ENCODE measurements around the gene NCOA4.
"Not testable (repeated sequence)": the region's sequence is repeated elsewhere in the genome, so short reads cannot be mapped to it uniquely, and the experiment has no call there.

The NCOA4 gene

DNA sequence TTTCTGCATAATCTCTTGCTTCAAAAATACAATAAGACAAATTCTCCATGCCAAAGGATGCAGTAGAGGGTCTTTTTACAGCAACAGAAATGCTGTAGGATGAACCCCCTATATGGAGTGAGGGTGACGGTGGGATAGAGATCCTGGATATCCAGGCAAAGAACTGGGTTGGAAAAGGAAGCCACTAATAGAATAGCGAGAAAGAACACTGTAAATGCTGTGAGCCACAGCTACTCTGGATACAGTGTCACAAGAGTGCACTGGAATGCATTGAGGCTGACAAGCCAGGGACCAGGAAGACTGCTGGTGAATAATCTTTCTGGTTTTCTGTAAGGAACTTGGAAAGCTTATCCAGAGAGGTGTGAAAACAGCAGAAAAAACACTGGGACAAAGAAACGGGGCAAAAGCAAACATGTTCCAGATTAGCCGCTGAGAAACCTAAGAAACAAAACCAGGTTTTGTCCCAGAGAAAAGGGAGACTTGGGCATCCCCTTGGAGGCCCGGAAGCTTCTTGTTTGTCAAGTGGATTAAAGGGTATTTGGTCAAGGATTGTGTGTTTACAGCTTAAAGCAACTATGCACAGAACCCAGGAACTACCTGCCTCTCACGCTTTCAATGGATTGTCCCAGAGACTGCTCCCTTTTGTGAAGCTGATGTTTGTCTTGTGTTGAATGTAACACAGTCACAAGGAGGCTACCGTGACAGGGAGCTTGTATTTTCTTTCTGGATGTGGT is 21.8 kb upstream of the NCOA4 start:
- DNase-seq (ENCODE audit: low read depth): no peak

DNA sequence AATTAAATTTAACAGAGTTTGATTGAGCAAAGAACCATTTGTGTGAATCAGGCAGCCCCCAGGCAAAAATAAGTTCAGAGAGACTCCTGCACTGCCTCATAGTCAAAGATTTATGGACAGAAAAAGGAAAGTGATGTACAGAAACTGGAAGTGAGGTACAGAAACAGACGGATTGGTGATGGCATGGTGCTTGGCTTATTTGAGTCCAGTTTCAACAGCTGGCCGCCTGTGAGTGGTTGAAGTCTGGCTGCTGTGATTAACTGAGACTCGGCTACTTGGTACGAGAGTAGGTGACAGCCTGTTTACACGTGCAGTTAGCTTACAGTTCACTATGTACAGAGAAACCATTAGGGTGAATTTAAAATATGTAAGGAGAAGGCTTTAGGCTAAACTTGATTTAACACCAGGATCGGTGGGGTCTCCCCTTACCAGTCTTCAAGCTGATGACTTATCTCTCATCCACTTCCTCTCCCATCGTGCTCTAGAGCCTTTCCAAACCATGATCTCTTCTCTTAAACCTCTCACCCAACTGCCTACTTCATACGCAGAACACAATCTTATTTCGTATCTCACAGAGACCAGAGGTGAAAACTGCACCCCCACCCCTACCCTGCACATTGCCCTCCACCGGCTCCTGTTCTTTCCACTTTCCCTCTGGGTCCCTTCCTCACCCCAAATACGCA is 20.7 kb upstream of the NCOA4 start:
- DNase-seq (ENCODE audit: low read depth): no peak

DNA sequence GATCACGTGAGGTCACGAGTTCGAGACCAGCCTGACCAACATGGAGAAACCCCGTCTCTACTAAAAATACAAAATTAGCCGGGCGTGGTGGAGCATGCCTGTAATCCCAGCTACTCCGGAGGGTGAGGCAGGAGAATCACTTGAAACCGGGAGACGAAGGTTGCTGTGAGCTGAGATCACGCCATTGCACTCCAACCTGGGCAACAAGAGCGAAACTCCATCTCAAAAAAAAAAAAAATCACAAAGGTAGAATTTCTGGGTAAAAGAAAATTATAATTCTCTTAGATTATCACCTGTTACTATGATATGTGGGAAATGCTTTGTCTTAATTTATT is 19.0 kb upstream of the NCOA4 start:
- not testable (repeated sequence) for DNase-seq (ENCODE audit: low read depth)

DNA sequence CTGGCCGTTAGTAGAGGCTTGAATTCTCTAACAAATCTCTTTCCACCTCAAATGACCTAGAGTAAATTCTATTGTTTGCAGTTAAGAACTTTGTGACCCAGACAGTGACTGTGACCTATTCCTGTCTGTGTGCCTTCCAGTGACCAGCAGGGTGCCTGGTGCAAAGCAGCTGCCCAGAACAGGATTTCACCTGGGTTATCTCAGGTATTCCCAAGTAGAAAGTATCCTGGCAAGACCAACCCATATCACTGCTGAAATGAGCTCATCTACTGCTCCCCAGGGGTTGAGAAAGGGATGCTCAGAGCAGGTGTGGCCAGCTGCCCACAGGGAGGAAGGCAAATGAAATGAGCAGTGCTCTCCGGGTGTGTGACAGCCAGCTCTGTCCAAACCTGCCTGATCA is 17.7 kb upstream of the NCOA4 start:
- no peak for DNase-seq (ENCODE audit: low read depth)

DNA sequence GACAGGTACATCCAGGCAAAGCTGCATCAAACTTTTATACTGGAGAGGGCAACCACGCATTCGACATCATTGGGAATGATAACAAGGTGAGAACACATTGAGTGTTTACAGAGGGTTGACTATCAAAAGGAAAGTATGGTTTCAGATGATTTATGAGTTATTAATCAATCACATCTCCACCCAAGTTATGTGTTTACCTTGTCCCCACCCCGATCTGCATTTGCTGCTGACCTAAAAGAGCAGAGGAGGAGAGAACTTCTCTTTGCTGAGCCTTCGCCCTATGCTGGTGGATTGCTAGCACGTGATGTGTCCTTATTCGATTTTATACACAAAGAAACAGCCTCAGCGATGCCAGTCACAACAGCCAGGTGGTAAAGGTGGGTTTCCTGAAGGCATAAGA is 15.8 kb upstream of the NCOA4 start, which contains the start of gene MSMB:
TSS of gene MSMB (minus strand) at position 9 of the 400 bp plus-strand sequence. CDS start 32 bp downstream, outside the sequence.
- no peak for DNase-seq (ENCODE audit: low read depth)

DNA sequence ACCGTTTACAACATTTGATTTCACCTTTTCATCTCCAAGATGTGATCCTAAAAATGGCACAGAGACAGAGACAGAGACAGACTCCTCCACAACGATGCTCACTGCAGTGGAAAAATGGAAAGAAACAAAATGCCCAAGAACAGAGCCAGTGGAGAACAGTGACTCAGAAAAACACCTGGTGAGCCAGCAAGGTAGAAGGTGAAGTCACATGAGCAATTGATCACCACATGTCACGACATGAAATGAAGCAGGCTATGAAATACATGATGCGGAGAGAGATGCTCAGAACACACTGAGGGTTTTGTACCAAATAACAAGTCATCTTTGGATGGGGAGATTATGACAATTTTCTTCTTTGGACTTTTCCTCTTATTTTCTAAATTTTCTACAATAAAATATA is 12.1 kb upstream of the NCOA4 start:
- no peak for DNase-seq (ENCODE audit: low read depth)

DNA sequence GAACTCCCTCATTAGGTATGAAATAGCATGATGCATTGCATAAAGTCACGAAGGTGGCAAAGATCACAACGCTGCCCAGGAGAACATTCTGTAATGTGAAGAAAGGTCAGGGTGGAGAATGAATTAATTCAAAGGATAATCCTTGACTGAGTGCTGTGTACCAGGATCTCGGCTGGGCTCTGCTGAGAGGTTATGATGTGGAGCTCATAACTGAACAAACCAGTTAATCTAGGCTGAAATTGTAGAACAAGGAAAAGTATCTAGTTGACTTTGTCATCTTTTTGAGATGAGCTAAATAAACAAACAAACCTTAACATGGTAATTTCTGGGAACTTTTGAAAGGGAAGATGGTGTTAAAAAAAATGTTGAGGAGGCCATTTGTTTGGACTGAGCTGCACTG is 9.6 kb upstream of the NCOA4 start:
- DNase-seq (ENCODE audit: low read depth): no peak

DNA sequence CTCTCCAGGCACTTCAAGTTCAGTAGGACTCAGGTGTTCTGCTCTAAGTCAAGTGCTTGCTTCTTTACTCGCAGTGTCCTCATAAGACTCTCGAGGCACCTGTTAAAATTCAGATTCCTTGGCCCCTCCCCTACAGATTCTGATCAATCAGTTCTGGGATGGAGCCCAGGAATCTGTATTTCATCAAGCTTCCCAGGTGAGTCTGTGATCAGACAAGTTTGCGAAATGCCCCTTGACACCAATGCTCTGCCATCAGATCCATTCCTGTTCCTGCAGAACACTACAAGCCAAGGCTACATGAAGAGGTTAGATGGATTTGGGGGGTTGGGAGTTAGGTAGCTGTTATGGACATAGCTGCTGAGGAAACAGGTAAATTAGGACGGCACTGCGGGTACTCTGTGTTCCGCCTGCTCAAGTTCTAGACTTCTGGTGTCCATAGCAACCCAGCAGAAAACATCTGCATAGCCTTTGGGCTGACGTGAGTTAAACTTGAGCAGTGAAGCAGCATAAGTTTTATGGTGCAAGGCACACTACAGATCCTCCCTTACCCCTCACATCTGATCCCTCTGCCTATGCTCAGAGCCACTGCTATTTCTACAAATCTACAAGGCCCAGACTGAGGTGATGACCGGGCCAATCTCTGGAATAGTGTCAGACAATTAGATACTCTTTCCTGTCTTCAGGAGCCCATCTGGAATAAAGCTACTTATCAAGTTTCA is 6.8 kb upstream of the NCOA4 start:
- no peak for DNase-seq (ENCODE audit: low read depth)

DNA sequence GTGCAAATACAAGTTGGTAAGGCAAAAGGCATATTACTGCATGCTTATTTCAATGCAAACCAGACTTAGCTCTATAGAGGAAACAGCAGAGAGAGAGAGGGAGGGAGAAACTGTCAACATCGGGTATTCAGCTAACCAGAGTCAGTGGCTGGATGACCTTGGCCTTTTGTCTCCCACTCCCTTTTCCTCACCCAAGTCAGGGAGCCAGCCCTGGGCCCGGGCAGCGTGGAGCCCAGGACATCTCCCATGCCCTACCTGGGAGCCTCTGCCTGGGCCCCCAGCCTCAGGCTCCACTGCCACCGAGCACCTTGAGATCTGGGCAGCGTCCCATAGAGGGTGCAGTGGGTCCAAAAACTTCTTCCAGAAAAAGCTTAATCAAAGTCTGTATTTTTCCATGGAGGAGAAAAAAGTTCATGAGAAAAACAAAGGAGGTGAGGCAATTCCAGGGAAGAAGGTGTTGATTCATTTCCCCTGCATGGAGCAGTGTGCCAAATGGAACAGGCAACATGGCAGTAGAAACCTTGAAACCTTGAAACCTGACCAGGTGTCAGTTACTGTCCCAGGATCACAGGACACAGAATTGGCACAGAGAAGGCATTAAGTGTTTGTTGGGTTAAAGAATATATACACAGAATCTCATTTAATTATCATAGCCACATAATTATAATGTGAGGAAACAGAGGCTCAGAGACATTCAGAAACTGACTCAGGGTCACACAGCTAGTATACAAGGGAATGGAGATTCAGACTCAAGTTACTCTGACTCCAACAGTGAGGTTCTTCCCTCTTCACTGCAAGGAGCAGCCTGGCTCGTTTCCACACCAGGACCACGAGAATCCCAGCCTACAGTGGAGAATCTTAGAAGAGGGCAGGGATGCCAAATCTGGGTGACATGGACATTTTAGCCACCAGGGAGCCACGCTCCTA is 5.8 kb upstream of the NCOA4 start:
- no peak for DNase-seq (ENCODE audit: low read depth)

DNA sequence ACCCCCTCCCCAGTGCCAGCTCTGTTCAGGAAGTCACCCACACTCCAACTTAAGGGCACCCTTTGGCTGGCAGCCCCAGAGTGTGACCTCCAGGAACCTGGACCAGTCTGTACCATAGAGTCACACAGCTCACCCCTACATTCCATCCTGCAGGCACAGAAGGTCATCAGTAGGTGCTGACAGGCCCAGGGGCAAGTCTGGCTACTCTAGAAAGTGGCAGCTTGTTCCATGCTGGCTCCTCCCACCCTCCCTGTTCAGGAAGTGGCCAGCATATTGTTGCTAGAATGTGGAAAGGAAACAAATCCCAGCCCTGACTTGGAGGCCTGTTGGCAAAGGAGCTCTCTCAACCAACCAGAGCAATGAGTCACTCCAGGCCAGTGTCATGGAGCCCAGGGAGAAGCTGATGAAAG is 3.2 kb upstream of the NCOA4 start:
- DNase-seq (ENCODE audit: low read depth): no peak

DNA sequence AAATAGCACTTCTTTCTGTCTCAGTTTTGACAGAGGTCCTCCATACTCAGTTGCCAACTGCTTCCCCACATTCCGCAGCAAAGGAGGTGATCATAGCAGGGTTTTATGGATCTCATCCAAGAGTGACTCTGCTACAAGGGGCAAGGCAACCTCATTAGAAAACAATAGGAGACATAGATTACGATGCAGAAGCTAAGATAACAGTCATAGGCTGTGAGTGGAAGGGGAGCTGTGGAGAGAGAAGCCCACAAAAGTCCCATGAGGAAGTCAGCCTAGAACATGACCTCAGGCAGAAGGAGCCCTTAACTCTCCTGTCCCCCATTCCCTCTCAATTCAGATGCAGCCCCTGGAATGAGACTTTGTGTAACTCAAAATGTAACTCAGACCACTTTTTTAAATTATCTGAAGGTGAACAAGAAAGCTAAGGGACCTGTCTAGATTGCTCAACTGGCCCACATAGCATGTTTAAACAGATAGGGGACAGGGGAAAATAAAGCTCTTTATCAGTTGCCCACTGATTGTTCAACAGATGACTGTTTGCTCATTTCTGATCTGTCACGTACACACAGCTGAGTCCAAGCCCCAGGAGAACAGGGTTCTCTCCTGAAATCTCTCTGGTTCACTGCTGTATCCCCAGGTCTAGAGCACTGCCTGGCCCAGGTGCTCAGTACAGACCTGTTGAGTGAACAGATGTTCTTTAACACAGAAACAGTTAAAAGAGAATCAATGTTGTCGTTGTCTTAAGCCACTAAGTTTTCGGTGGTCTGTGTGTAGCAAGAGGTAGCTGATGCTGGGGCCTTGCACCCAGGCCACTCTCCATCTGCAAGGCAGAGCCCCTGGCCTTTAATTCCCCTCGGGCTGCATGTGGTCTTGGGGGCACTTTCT is 1.5 kb upstream of the NCOA4 start:
- no peak for DNase-seq (ENCODE audit: low read depth)

DNA sequence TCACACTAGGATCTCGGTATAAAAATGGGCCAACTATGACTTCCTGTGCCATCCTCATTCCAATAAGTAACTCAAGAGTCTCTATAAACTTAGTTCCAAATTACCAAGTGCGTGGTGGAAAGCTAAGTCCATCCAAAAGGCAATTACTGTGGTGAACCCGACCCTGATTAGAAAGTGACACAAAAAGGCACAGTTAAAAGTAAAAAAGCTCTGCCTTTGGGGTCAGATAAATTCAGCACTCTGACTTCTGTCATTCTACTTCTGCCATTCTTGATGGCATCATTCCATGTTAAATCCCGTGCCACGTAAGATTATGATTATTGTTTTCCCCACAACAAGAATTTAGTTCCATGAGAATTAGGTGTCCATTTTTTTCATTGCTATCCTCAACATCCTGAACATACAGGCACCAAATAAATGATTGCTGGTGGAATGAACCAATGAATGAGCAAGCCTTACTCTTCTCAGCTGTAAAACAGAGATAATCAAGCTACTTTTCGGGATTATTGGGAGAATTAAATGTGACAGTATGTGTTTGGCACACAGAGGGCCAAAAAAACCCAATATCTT is 877 bp downstream of the NCOA4 start:
- DNase-seq (ENCODE audit: low read depth): no peak

DNA sequence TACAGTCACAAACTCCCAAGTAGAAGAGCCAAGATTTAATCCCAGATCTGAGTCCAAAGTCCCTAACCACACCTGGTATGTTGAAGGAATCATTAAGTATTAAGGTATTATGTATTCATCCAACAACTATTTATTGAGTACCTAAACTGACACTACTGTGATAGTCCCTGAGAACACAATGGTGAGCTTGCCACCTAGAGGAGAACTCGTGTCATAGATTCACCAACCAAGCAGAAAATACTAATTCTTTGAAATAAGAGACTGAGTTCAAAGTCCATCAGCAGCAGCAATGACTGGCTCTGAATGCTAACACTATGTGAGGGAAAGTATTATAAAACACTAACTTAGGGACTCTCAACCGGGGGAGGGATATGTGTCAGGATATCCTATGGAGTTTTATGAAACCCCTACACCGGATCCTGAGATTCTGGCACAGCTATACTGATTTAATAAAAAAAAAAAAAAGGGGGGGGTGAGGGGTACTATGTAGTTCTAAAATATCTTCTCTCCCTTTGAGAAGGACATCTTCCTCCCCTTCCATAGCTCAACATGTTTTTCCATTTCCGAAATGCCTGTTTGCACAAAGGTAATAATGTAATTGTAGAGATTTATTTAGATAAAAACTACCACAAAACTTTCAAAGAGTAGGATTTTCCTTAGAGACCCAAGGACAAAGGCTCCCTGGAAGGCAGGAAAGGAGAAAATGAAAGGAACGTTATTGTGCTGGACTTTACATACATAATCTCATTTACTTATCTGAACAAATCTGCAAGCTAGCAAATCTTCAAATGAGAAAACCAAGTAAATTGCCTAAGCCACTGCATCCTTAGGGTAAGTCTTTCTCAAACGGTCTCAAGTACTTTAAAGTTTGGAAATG is 1.6 kb downstream of the NCOA4 start:
- DNase-seq (ENCODE audit: low read depth): no peak

DNA sequence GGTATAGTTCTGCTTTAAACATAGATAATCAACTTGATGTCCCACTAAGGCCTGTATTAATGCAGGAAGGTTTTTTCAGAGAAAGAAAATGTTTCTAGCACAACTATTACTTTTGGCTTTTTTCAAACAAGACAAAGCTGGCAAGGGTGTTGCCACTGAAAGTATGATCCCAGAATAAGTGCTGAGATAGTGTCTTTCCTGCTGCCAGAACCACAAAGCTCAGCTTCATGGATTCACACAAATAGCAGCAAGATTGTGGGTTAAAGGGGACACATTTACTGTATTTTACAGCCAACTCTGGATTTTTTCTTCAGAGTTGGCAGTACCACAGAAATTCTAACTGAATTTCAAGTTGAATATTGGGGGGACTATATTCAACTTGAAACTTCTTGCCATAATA is 4.3 kb downstream of the NCOA4 start:
- no peak for DNase-seq (ENCODE audit: low read depth)

DNA sequence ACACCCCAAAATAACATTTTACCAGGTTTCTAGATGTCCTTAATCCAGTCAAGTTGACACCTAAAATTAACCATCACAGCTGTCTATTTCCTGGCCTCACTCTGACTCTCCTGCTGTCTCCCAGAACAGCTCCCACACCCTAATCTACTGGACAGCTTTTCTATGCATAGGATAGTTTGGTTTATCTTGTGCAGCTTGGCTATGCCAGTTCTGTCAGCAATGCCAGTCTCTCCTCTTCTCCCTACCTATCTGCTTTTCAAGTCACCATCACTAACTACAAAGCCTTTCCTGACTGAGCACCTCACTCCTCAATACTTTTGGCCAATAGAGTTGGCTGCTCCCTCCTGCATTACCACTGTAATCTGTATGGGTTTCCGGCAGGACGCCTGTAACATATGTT is 5.0 kb downstream of the NCOA4 start:
- no peak for DNase-seq (ENCODE audit: low read depth)

DNA sequence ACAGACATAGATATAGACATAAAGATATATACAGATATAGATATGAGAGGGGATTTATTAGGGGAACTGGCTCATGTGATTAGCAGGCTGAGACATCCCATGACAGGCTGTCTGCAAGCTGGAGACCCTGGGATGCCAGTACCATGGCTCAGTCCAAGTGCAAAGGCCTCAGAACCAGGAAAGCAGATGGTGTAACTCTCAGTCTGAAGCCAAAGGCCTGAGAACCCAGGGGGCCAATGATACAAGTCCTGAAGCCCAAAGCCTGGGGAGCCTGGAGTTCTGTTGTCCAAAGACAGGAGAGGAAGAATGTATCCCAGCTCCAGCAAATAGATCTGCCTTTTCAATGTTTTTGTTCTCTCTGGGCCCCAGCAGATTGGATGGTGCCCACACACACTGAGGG is 5.5 kb downstream of the NCOA4 start:
- DNase-seq (ENCODE audit: low read depth): no peak

DNA sequence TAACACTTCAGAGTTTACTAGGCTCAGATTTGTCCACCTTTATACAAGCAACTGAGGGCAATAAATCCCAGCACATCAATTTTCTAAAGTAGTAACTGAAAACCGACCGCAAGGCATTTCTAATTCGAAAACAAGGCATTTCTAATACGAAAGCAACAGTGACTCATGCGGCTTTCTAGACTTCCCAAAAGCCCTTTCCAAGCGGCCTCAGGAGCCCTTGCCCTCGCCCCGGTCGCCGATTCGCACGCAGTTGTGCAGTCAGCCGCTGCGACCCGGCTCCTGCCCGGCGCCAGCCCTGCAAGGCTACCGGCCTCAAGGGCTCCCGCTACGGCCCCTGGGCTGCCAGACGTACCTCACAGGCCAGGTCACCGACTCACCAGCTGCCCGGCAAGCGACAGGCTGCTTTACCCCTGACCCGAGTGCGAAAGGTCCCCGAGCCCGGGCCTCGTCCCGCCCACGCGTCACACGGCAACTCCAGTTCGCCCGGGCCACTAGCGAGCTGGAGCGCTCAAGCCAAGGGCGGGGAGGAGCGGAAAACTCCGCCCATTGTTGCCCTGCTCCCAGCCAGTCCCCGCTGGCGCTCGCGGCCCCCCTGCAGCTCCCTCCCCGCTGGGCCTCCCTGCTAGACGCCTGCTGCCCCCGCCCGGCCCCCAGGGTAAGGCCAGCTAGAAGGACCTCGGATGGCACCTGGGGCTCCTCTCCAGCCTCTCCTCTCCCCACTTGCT is 7.3 kb downstream of the NCOA4 start:
- DNase-seq (ENCODE audit: low read depth): peak; percentile 56

DNA sequence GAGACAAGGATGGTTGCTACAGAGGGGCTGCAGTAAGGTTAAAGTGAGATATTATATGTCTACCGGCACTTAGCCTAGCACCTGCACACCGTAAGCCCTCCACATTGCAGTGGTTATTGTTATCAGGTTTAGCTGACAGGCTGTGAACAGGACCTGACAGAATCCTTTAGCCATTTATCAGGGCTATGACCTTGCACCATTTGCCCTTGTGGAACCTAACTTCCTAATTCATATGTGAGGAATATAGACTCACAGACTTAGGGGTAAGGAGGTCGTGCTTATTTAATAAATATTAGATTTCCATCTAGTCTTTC is 10.1 kb downstream of the NCOA4 start:
- no peak for DNase-seq (ENCODE audit: low read depth)

All from stimulated activated CD8-positive, alpha-beta memory T cell treated with anti-CD3 and anti-CD28 coated beads, Interleukin-7, amount 100 ng/mL, for 24 hours (primary cell).